Cardiac muscle cell (in vitro differentiated cells and primary cell): ENCODE data around the gene HOMEZ. TPM values are rescaled to one million over a fixed set of nuclear protein-coding genes. Genes with fewer than 3 reads are reported as not detected.

ENCODE experiments used
- DNase-seq, 2 donors: peaks; one replicate each; pipeline versions ENCODE4 v3.0.0 to v3.0.0-alpha.2; 2010 to 2017; ENCODE audit warnings: low read depth in 1 of 2, low spot score in 1 of 2
- H3K27ac ChIP-seq: fragments of 200-600 bp; sonication (generic); 2 replicates; pipeline ENCODE4 v1.5.1; 2016
- H3K27me3 ChIP-seq: fragments of 200-600 bp; sonication (generic); 2 replicates; pipeline ENCODE4 v1.6.0; 2016; ENCODE audit warnings: control low read depth
- H3K36me3 ChIP-seq: fragments of 200-600 bp; sonication (generic); 2 replicates; pipeline ENCODE4 v1.5.1; 2016; ENCODE audit warnings: control low read depth
- H3K4me1 ChIP-seq: fragments of 200-600 bp; sonication (generic); 2 replicates; pipeline ENCODE4 v1.8.1; 2017; ENCODE audit warnings: low read depth, mild to moderate bottlenecking, mixed run types
- H3K4me3 ChIP-seq: fragments of 200-600 bp; sonication (generic); 2 replicates; pipeline ENCODE4 v1.5.1; 2016; ENCODE audit warnings: mild to moderate bottlenecking
- H3K9me3 ChIP-seq: fragments of 200-600 bp; sonication (generic); 2 replicates; pipeline ENCODE4 v1.5.1; 2017; ENCODE audit warnings: low read depth, mild to moderate bottlenecking, control low read depth
- CTCF ChIP-seq: IDR thresholded peaks from 2 replicates; pipeline ENCODE4 v1.5.1; 2012; ENCODE audit warnings: low read depth, mild to moderate bottlenecking, low read length
- polyA plus RNA-seq: library from polyadenylated mRNA; unstranded; fragments of >200 nt; fragmentation: Nextera tagmentation; extraction: Ambion mirVana; gene quantifications from 2 replicates; pipeline ENCODE4 v1.2.1, GENCODE V29; 2016
- total RNA-seq: library from RNA; depleted of rRNA; stranded (reverse); fragments of >200 nt; gene quantifications from 2 replicates; pipeline ENCODE4 v1.2.3, GENCODE V29; 2016

The HOMEZ gene
- total and polyA plus RNA-seq, 2 experiments from 2014 or later: 13.6 to 20.8 TPM

DNA sequence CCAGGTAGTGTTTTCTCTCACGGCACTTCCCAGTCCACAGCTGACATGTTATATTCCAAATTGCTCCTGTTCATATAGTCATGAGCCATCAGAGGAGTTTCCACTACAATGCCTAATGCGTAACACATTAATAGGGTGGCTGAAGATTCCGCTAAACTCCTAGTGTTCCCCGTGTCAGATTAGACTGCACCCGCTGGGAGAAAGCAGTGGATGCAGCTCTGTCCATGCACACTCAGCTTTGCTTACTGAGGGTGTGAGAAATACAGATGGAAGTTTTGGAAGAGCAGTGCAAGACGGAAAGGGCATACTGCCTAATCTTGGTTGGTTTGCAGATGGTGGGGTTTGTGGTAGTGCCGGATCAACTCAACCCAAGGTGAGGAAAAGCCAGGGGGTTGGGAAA lies 11.2 kb upstream of the HOMEZ start:
- no peak for DNase-seq
- H3K27me3 ChIP-seq: no peaks in the 10 kb centered on the region
- H3K4me1 ChIP-seq: peaks cover 23% of the 10 kb centered on the region
- H3K9me3 ChIP-seq: no peaks in the 10 kb centered on the region
- TF ChIP-seq CTCF: no peak
- H3K36me3 ChIP-seq: peaks cover 16% of the 10 kb centered on the region
- H3K4me3 ChIP-seq: no peak overlapping the region
- H3K27ac ChIP-seq: no peak overlapping the region

DNA sequence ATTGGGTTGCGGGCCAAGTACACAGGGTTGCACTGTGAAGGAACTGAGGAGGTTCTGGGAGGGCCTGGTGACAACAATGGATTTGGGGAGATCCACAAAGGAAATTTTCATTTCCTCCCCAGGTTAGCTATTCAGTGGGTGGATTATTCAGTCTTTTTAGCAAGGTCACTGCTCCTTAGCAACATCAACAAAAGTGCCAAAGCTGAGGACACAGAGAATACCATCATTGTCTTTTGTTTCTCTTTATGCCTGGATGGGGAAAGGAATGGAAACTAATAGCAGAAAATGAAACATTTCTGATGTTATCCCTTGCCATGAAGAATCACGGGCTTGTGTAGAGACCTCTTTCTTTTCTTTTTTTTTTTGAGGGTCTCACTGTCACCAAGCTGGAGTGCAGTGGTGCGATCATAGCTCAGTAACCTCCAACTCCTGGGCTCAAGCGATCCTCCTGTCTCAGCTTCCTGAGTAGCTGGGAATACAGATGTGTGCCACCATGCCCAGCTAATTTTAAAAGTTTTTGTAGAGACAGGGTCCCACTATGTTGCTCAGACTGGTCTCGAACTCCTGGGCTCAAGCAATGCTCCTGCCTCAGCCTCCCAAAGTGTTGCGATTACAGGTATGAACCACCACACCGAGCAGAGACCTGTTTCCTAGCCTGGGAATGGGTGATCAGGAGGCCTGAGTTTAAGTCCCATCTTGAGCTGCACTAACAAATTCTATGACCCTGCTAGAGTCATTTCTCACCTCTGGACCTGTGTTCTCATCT lies 10.3 kb upstream of the HOMEZ start:
- Histone ChIP-seq H3K4me1 (peaks cover 23% of the 10 kb centered on the region), H3K4me3 (no peak overlapping the region), H3K27me3 (peaks cover 2% of the 10 kb centered on the region), H3K9me3 (no peaks in the 10 kb centered on the region), H3K27ac (no peak overlapping the region), H3K36me3 (peaks cover 16% of the 10 kb centered on the region)
- no peak for TF ChIP-seq CTCF
- no peak for DNase-seq

DNA sequence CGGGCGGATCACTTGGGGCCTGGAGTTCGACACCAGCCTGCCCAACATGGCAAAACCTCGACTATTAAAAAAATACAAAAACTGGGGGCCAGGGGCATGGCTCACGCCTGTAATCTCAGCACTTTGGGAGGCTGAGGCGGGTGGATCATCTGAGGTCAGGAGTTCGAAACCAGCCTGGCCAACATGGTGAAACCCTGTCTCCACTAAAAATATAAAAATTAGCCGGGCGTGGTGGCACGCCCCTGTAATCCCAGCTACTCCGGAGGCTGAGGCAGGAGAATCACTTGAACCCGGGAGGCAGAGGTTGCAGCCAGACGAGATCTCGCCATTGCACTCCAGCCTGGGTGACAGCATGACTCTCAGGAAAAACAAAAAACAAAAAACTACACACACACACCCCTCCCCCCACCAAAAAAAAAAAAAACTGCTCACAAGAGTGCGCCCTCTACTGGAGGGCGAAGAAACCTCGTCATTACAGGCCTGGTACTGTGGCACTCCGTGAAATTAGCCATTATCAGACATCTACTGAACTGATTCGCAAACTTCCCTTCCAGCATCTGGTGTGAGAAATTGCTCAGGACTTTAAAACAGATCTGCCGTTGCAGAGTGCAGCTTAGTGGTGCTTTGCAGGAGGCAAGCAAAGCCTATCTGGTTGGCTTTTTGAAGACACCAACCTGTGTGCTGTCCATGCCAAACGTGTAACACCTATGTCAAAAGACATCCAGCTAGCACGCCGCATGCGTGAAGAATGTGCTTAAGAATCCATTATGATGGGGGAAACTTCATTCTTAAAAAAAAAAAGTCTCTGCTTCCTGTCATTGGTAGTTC lies 9.0 kb upstream of the HOMEZ start:
- Histone ChIP-seq H3K27ac (no peak overlapping the region), H3K4me3 (no peak overlapping the region), H3K9me3 (no peaks in the 10 kb centered on the region), H3K27me3 (peaks cover 6% of the 10 kb centered on the region), H3K4me1 (peaks cover 17% of the 10 kb centered on the region), H3K36me3 (peaks cover 16% of the 10 kb centered on the region)
- peak; percentile 91 for TF ChIP-seq CTCF
- peak; percentile 70 to 73 for DNase-seq

DNA sequence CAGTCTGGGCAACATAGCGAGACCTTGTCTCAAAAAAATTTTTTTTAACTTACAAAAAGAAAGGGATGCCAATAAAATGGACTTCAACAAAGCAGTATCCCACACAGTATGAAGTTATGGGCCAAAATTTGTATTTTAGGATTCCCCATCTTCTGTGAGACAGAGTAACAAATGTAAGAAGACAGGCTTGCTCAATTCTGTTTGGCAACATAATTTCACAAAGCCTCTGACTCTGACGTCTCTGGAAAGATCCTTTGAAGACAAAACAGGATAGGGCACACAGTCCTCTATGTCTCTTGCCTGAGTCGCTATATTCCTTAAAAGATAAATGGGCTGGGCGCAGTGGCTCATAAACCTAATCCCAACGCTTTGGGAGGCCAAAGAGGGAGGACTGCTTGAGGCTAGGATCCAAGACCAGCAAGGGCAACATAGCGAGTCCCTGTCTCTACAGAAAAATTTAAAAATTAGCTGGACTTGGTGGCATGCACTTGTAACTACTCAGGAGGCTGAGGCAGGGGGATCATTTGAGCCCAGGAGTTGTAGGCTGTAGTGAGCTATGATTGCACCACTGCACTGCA lies 1.1 kb upstream of the HOMEZ start:
- Histone ChIP-seq H3K27me3 (peaks cover 6% of the 10 kb centered on the region), H3K27ac (peak overlapping the region; percentile 67)
- no peak for TF ChIP-seq CTCF

GRCh38 chr14:23285530-23286019 lies 357 bp downstream of the HOMEZ start:
- Histone ChIP-seq H3K36me3 (no peaks in the 10 kb centered on the region), H3K9me3 (no peaks in the 10 kb centered on the region), H3K27me3 (peaks cover 4% of the 10 kb centered on the region), H3K27ac (peak overlapping the region; percentile 42), H3K4me3 (peak overlapping the region; percentile 87), H3K4me1 (peaks cover 11% of the 10 kb centered on the region)
- DNase-seq: no peak
- no peak for TF ChIP-seq CTCF

More for the DNA sequence above, 1.1 kb upstream of the HOMEZ start:
- DNase-seq: peak in 1 of 2 donors; percentile 30
- Histone ChIP-seq H3K4me1 (peaks cover 11% of the 10 kb centered on the region), H3K9me3 (no peaks in the 10 kb centered on the region), H3K36me3 (no peaks in the 10 kb centered on the region), H3K4me3 (peak overlapping the region; percentile 87)
